ENCODE measurements around the gene ANKMY1. TPM values are rescaled to one million over a fixed set of nuclear protein-coding genes. Genes with fewer than 3 reads are reported as not detected.
"Not testable (repeated sequence)": the region's sequence is repeated elsewhere in the genome, so short reads cannot be mapped to it uniquely, and the experiment has no call there.

ANKMY1 gene
- total RNA-seq, 1 experiment from 2014 or later: 19.5 TPM

GRCh38 chr2:240497082-240497481 is 60.7 kb downstream of the ANKMY1 start:
- H3K4me1 ChIP-seq (ENCODE audit: insufficient read depth, low read length); H4K20me1 ChIP-seq (ENCODE audit: low read length); intact Hi-C loops (cut with micrococcal nuclease); BruUV-seq (replicated peaks); H3K4me2 ChIP-seq (ENCODE audit: low read length); H3K27me3 ChIP-seq (ENCODE audit: low read length); CTCF ChIA-PET; POLR2A ChIA-PET (ENCODE audit: unreplicated experiment); H3K9me2 ChIP-seq (replicated peaks; ENCODE audit: low read length); H3K27ac ChIP-seq (ENCODE audit: low read length); H3K4me3 ChIP-seq (ENCODE audit: low read length); H3K79me2 ChIP-seq (ENCODE audit: low read length); H3K36me3 ChIP-seq (ENCODE audit: low read depth, low read length); H3K9me3 ChIP-seq (ENCODE audit: low read length); H3K9ac ChIP-seq (ENCODE audit: low read length); H2AFZ ChIP-seq (ENCODE audit: low read length); H3F3A ChIP-seq (ENCODE audit: low read length, unreplicated experiment): not testable (repeated sequence)
- peak; percentile 32 for DNase-seq
- TF ChIP-seq, protein P1, sequence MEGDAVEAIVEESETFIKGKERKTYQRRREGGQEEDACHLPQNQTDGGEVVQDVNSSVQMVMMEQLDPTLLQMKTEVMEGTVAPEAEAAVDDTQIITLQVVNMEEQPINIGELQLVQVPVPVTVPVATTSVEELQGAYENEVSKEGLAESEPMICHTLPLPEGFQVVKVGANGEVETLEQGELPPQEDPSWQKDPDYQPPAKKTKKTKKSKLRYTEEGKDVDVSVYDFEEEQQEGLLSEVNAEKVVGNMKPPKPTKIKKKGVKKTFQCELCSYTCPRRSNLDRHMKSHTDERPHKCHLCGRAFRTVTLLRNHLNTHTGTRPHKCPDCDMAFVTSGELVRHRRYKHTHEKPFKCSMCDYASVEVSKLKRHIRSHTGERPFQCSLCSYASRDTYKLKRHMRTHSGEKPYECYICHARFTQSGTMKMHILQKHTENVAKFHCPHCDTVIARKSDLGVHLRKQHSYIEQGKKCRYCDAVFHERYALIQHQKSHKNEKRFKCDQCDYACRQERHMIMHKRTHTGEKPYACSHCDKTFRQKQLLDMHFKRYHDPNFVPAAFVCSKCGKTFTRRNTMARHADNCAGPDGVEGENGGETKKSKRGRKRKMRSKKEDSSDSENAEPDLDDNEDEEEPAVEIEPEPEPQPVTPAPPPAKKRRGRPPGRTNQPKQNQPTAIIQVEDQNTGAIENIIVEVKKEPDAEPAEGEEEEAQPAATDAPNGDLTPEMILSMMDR (conservative IDR thresholded peaks at IDR 0.05; ENCODE audit: low read depth, low read length): peak; percentile 52
- ATAC-seq: peak; percentile 24; the same call in 1 of the 2 replicates

- H3K9ac ChIP-seq (ENCODE audit: low read length); H3K79me2 ChIP-seq (ENCODE audit: low read length); H3K9me2 ChIP-seq (replicated peaks; ENCODE audit: low read length); H3F3A ChIP-seq (ENCODE audit: low read length, unreplicated experiment); intact Hi-C loops (cut with micrococcal nuclease); H3K4me1 ChIP-seq (ENCODE audit: insufficient read depth, low read length); H3K4me2 ChIP-seq (ENCODE audit: low read length); POLR2A ChIA-PET (ENCODE audit: unreplicated experiment); H2AFZ ChIP-seq (ENCODE audit: low read length); H3K4me3 ChIP-seq (ENCODE audit: low read length); H3K36me3 ChIP-seq (ENCODE audit: low read depth, low read length); CTCF ChIA-PET; H3K27me3 ChIP-seq (ENCODE audit: low read length); BruUV-seq (replicated peaks); H4K20me1 ChIP-seq (ENCODE audit: low read length); H3K27ac ChIP-seq (ENCODE audit: low read length); ATAC-seq; H3K9me3 ChIP-seq (ENCODE audit: low read length): not testable (repeated sequence)
- DNase-seq: peak; percentile 14
- TF ChIP-seq, protein P1 (conservative IDR thresholded peaks at IDR 0.05; ENCODE audit: low read depth, low read length): peak; percentile 39; the same call in 1 of the 2 replicates
These were observed 62.8 kb downstream of the ANKMY1 start for GRCh38 chr2:240494942-240495341.

DNA sequence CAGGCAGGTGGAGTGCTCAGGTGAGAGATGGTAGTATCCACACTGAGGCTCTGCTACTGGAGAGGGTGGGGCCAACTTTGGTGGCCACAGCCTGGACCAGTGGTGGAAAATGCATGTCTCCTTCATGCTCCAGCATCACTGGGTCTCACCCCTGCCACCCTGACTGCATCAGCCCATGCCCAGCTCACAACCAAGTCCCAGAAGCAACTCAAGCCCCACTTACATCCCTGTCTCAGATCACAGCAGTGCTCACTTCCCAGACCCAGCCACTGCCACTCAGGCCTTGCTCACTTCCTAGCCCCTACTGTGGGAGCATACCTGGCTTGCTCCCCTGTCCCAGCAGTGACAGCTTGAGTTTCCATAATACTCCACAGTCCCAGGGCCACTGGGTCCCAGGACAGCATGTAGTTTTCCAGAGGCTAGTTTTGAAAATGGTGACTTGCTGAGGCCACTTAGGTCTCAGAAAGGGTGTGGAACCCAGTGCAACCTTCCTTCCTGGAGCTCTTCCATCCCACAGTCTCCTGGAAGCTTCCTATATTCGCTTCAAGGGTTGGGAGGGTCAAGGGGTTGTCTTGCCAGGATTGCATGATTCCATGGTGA is 63.5 kb downstream of the ANKMY1 start:
- Histone ChIP-seq H2AFZ (ENCODE audit: low read length) (no peak overlapping the region), H3K9me3 (ENCODE audit: low read length) (0 out of 2 replicates have a peak, but pooled peaks cover 8% of the 10 kb centered on the region), H3K4me2 (ENCODE audit: low read length) (no peak overlapping the region), H3K4me3 (ENCODE audit: low read length) (no peak overlapping the region), H3K4me1 (ENCODE audit: insufficient read depth, low read length) (no peaks in the 10 kb centered on the region), H4K20me1 (ENCODE audit: low read length) (no peaks in the 10 kb centered on the region), H3K9ac (ENCODE audit: low read length) (no peak overlapping the region), H3K36me3 (ENCODE audit: low read depth, low read length) (no peaks in the 10 kb centered on the region), H3K79me2 (ENCODE audit: low read length) (no peaks in the 10 kb centered on the region), H3F3A (ENCODE audit: low read length, unreplicated experiment) (no peaks in the 10 kb centered on the region), H3K27me3 (ENCODE audit: low read length) (no peaks in the 10 kb centered on the region), H3K9me2 (replicated peaks; ENCODE audit: low read length) (no peaks in the 10 kb centered on the region), H3K27ac (ENCODE audit: low read length) (no peak overlapping the region)
- CTCF ChIA-PET: no interaction called here
- no TSS peak for BruUV-seq (replicated peaks)
- POLR2A ChIA-PET (ENCODE audit: unreplicated experiment): no interaction called here
- no peak for DNase-seq
- TF ChIP-seq EZH2 (IDR thresholded peaks at IDR 0.05; ENCODE audit: low read length, unreplicated experiment): no peak
- TF ChIP-seq, protein P1 (conservative IDR thresholded peaks at IDR 0.05; ENCODE audit: low read depth, low read length): no peak
- TF ChIP-seq EZH2phosphoT487 (IDR thresholded peaks at IDR 0.05; ENCODE audit: borderline replicate concordance, low read length): no peak
- no peak for ATAC-seq
- intact Hi-C loops (cut with micrococcal nuclease): no loop called here

Measured in PC-3 (cell line).